Superior temporal gyrus (tissue), 1 donor: ENCODE measurements around the gene RBM15B.
"Not testable (repeated sequence)": the region's sequence is repeated elsewhere in the genome, so short reads cannot be mapped to it uniquely, and the experiment has no call there.

Source experiments
- DNase-seq: peaks from one replicate; pipeline ENCODE4 v3.0.0-alpha.2; 2016; ENCODE audit errors: extremely low spot score

RBM15B gene

GRCh38 chr3:51378065-51378464 lies 13.0 kb upstream of the RBM15B start:
- DNase-seq = no peak

- no peak for DNase-seq
Measured at GRCh38 chr3:51378726-51379125, 12.4 kb upstream of the RBM15B start.

- DNase-seq = no peak
Measured at GRCh38 chr3:51379301-51379700, 11.8 kb upstream of the RBM15B start.

- DNase-seq = no peak
Measured at GRCh38 chr3:51379746-51380455, 11.2 kb upstream of the RBM15B start.

GRCh38 chr3:51380601-51381332 lies 10.3 kb upstream of the RBM15B start:
- no peak for DNase-seq

- DNase-seq = no peak
Measured at GRCh38 chr3:51381333-51381705, 9.8 kb upstream of the RBM15B start.

- DNase-seq = no peak
Measured at GRCh38 chr3:51382076-51382745, 8.9 kb upstream of the RBM15B start.

- no peak for DNase-seq
Measured at GRCh38 chr3:51382947-51383578, 8.0 kb upstream of the RBM15B start.

- peak; percentile 32 for DNase-seq
Measured at GRCh38 chr3:51384055-51384725, 6.9 kb upstream of the RBM15B start.

GRCh38 chr3:51384726-51385473 lies 6.2 kb upstream of the RBM15B start, which contains the start of gene MANF:
TSS of gene MANF (plus strand) at chr3:51385291. CDS start at chr3:51385343, 52 bp downstream.
- DNase-seq = peak; percentile 97

GRCh38 chr3:51385621-51386091 lies 5.4 kb upstream of the RBM15B start:
- DNase-seq = no peak

- DNase-seq = no peak
Measured at GRCh38 chr3:51386159-51386851, 4.8 kb upstream of the RBM15B start.

- no peak for DNase-seq
Measured at GRCh38 chr3:51386852-51387229, 4.2 kb upstream of the RBM15B start.

- DNase-seq = not testable (repeated sequence)
Measured at GRCh38 chr3:51387281-51387680, 3.8 kb upstream of the RBM15B start.

- DNase-seq = no peak
Measured at GRCh38 chr3:51388286-51389029, 2.6 kb upstream of the RBM15B start.

- peak; percentile 68 for DNase-seq
Measured at GRCh38 chr3:51389423-51390183, 1.5 kb upstream of the RBM15B start.

GRCh38 chr3:51390246-51391074 lies 625 bp upstream of the RBM15B start:
- no peak for DNase-seq
